PC-9 (cell line): Measurements from ENCODE around the gene PRIMA1. TPM values are rescaled to one million over a fixed set of nuclear protein-coding genes. Genes with fewer than 3 reads are reported as not detected.

Source experiments
- BruUV-seq: library from RNA; stranded (reverse); fragments of 400-500 nt; replicated peaks from 2 replicates; lab custom pipeline; 2021; lab: Mats Ljungman, UMichigan
- CTCF ChIA-PET: fragments of 300-600 bp; sonication (Branson Sonifier 250); formaldehyde crosslinking; loops from one replicate; lab custom pipeline; 2022; ENCODE audit warnings: antibody characterized with exemption; lab: Charles Lee
- POLR2A ChIA-PET: fragments of 300-600 bp; sonication (Branson Sonifier 250); formaldehyde crosslinking; loops from one replicate; lab custom pipeline; 2022; ENCODE audit warnings: antibody characterized with exemption; ENCODE audit not compliant: unreplicated experiment; lab: Charles Lee
- DNase-seq, 2 experiments: peaks; one replicate each; pipeline versions ENCODE4 v3.0.0 to v3.0.0-alpha.2; 2015 to 2022; ENCODE audit warnings: mixed read lengths in 1 of 2
- H2AFZ ChIP-seq: fragments of 200-600 bp; sonication (generic); 2 replicates; pipeline ENCODE4 v1.8.1; 2017; ENCODE audit warnings: antibody characterized with exemption
- H3F3A ChIP-seq: fragments of 200-600 bp; sonication (generic); 2 replicates; pipeline ENCODE4 v1.8.1; 2017; ENCODE audit warnings: antibody characterized with exemption, mild to moderate bottlenecking, low read depth; ENCODE audit not compliant: insufficient read depth
- H3K27ac ChIP-seq: fragments of 200-600 bp; sonication (generic); 2 replicates; pipeline ENCODE4 v1.6.1; 2016; ENCODE audit warnings: mixed run types
- H3K27me3 ChIP-seq: fragments of 200-600 bp; sonication (generic); 2 replicates; pipeline ENCODE4 v1.6.1; 2016; ENCODE audit warnings: low read depth, mixed run types; ENCODE audit not compliant: insufficient read depth
- H3K36me3 ChIP-seq: fragments of 200-600 bp; sonication (generic); 2 replicates; pipeline ENCODE4 v1.6.1; 2016; ENCODE audit warnings: low read depth, mixed run types
- H3K4me1 ChIP-seq: fragments of 200-600 bp; sonication (generic); replicated peaks from 2 replicates; pipeline ENCODE4 v1.6.1; 2016; ENCODE audit warnings: mixed run types; ENCODE audit not compliant: insufficient read depth
- H3K4me2 ChIP-seq: fragments of 200-600 bp; sonication (generic); 2 replicates; pipeline ENCODE4 v1.6.1; 2017; ENCODE audit warnings: mixed run types
- H3K4me3 ChIP-seq: fragments of 200-600 bp; sonication (generic); 2 replicates; pipeline ENCODE4 v1.6.1; 2016; ENCODE audit warnings: mixed run types
- H3K79me2 ChIP-seq: fragments of 200-600 bp; sonication (generic); 2 replicates; pipeline ENCODE4 v1.6.1; 2017; ENCODE audit warnings: low read depth, mixed run types
- H3K9me2 ChIP-seq: fragments of 200-600 bp; sonication (generic); 2 replicates; pipeline ENCODE4 v1.8.1; 2017; ENCODE audit warnings: mild to moderate bottlenecking; ENCODE audit not compliant: insufficient read depth
- H3K9me3 ChIP-seq: fragments of 200-600 bp; sonication (generic); 2 replicates; pipeline ENCODE4 v1.8.1; 2016; ENCODE audit warnings: low read depth; ENCODE audit not compliant: insufficient read depth
- H4K20me1 ChIP-seq: fragments of 200-600 bp; sonication (generic); 2 replicates; pipeline ENCODE4 v1.8.1; 2017; ENCODE audit not compliant: insufficient read depth
- EZH2 ChIP-seq: fragments of 200-600 bp; sonication (generic); IDR thresholded peaks from 2 replicates; pipeline ENCODE4 v1.8.0; 2017; ENCODE audit warnings: antibody characterized with exemption, low read depth
- intact Hi-C: fragments of 100-400 bp; cut with micrococcal nuclease; formaldehyde crosslinking; loops from one replicate; pipeline ENCODE4 v1.10.0; 2022; ENCODE audit not compliant: unreplicated experiment
- total RNA-seq: library from RNA; stranded (reverse); gene quantifications from 2 replicates; pipeline ENCODE4 v1.2.3, GENCODE V29; 2021
- TF ChIP-seq, protein P1 (sequence below): fragments of 200-600 bp; sonication (generic); conservative IDR thresholded peaks from 2 replicates; pipeline ENCODE4 v1.6.1; 2017; ENCODE audit warnings: mixed run types, antibody characterized with exemption, mild to moderate bottlenecking, moderate library complexity

The PRIMA1 gene
- total RNA-seq, 1 experiment from 2014 or later = not detected

GRCh38 chr14:93735206-93735605 is 53.1 kb downstream of the PRIMA1 start:
- no peaks in the 10 kb centered on the region for H3F3A ChIP-seq
- TF ChIP-seq, protein P1, sequence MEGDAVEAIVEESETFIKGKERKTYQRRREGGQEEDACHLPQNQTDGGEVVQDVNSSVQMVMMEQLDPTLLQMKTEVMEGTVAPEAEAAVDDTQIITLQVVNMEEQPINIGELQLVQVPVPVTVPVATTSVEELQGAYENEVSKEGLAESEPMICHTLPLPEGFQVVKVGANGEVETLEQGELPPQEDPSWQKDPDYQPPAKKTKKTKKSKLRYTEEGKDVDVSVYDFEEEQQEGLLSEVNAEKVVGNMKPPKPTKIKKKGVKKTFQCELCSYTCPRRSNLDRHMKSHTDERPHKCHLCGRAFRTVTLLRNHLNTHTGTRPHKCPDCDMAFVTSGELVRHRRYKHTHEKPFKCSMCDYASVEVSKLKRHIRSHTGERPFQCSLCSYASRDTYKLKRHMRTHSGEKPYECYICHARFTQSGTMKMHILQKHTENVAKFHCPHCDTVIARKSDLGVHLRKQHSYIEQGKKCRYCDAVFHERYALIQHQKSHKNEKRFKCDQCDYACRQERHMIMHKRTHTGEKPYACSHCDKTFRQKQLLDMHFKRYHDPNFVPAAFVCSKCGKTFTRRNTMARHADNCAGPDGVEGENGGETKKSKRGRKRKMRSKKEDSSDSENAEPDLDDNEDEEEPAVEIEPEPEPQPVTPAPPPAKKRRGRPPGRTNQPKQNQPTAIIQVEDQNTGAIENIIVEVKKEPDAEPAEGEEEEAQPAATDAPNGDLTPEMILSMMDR = no peak
- TF ChIP-seq EZH2 = no peak
- H3K9me2 ChIP-seq = no peaks in the 10 kb centered on the region
- ChIA-PET CTCF (no interaction called here), POLR2A (no interaction called here)
- no peak for DNase-seq
- H3K4me1 ChIP-seq = no peaks in the 10 kb centered on the region
- intact Hi-C loops = no loop called here
- no TSS peak for BruUV-seq
- no peaks in the 10 kb centered on the region for H4K20me1 ChIP-seq
- H3K79me2 ChIP-seq = no peaks in the 10 kb centered on the region
- H2AFZ ChIP-seq = no peak overlapping the region
- no peak overlapping the region for H3K27ac ChIP-seq
- peaks cover 57% of the 10 kb centered on the region; the same call in 1 of the 2 replicates for H3K27me3 ChIP-seq
- H3K4me2 ChIP-seq = no peak overlapping the region
- H3K9me3 ChIP-seq = no peaks in the 10 kb centered on the region
- H3K4me3 ChIP-seq = no peak overlapping the region
- H3K36me3 ChIP-seq = no peaks in the 10 kb centered on the region

GRCh38 chr14:93734086-93734822 is 54.0 kb downstream of the PRIMA1 start:
- BruUV-seq = no TSS peak
- intact Hi-C loops = no loop called here
- Histone ChIP-seq H3K9me3 (no peaks in the 10 kb centered on the region), H3K9me2 (no peaks in the 10 kb centered on the region), H4K20me1 (no peaks in the 10 kb centered on the region), H3K4me2 (no peak overlapping the region), H3F3A (no peaks in the 10 kb centered on the region), H3K79me2 (no peaks in the 10 kb centered on the region), H3K27ac (no peak overlapping the region), H3K4me1 (no peaks in the 10 kb centered on the region), H3K4me3 (no peak overlapping the region), H3K27me3 (peaks cover 64% of the 10 kb centered on the region; the same call in 1 of the 2 replicates), H3K36me3 (no peaks in the 10 kb centered on the region), H2AFZ (no peak overlapping the region)
- ChIA-PET POLR2A (no interaction called here), CTCF (no interaction called here)
- TF ChIP-seq EZH2 = no peak
- TF ChIP-seq, protein P1 = no peak
- no peak for DNase-seq

GRCh38 chr14:93733631-93734030 is 54.7 kb downstream of the PRIMA1 start:
- no peaks in the 10 kb centered on the region for H3K4me1 ChIP-seq
- no peaks in the 10 kb centered on the region for H4K20me1 ChIP-seq
- H3K27ac ChIP-seq = no peak overlapping the region
- no peak for DNase-seq
- TF ChIP-seq EZH2 = no peak
- TF ChIP-seq, protein P1 = no peak
- H3K9me2 ChIP-seq = no peaks in the 10 kb centered on the region
- H3K9me3 ChIP-seq = no peaks in the 10 kb centered on the region
- no peak overlapping the region for H2AFZ ChIP-seq
- H3K79me2 ChIP-seq = no peaks in the 10 kb centered on the region
- no peaks in the 10 kb centered on the region for H3F3A ChIP-seq
- H3K4me2 ChIP-seq = no peak overlapping the region
- peaks cover 63% of the 10 kb centered on the region; the same call in 1 of the 2 replicates for H3K27me3 ChIP-seq
- H3K4me3 ChIP-seq = no peak overlapping the region
- BruUV-seq = no TSS peak
- POLR2A ChIA-PET = no interaction called here
- intact Hi-C loops = no loop called here
- no peaks in the 10 kb centered on the region for H3K36me3 ChIP-seq
- CTCF ChIA-PET = no interaction called here
